ENCODE results near the gene OR5L1.

Gene OR5L1

DNA sequence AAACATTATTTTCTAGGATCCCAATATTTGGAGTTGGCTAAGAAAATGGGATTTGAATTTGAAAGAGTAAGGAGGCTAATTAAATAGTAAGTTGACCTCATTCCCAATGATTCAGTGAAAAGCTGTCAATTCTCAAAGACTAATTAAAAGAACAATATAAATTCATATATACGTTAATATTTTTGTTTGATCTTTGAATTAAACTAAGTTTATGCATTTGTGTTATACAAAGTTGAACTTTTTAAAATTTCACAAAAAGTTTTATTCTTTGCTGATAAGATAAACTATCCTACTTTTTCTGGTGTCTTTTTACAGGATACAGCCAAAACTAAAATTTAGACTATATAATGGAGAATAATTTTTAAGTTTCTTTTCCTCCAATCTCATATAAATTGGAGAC, at the start of gene OR5L1:
TSS of gene OR5L1 (plus strand) at position 301 of the 400 bp plus-strand sequence. CDS start 100 bp downstream, outside the sequence.
- TF ChIP-seq USF1 (IDR thresholded peaks at IDR 0.05) (no peak), TEAD4 (IDR thresholded peaks at IDR 0.05) (no peak), MAX (IDR thresholded peaks at IDR 0.05) (no peak), NFIC (IDR thresholded peaks at IDR 0.05) (no peak), CREB1 (IDR thresholded peaks at IDR 0.05; ENCODE audit: low read depth) (no peak), RAD21 (IDR thresholded peaks at IDR 0.05; ENCODE audit: low read depth) (no peak), FOXM1 (IDR thresholded peaks at IDR 0.05; ENCODE audit: borderline replicate concordance, low read depth) (no peak), TAF1 (IDR thresholded peaks at IDR 0.05; ENCODE audit: low read depth) (no peak), YY1 (IDR thresholded peaks at IDR 0.05; ENCODE audit: low read depth) (no peak), EP300 (IDR thresholded peaks at IDR 0.05; ENCODE audit: borderline replicate concordance) (no peak), EGR1 (IDR thresholded peaks at IDR 0.05) (no peak), CEBPB (IDR thresholded peaks at IDR 0.05) (no peak), REST (IDR thresholded peaks at IDR 0.05; ENCODE audit: low read depth) (no peak)

- TF ChIP-seq MAX (IDR thresholded peaks at IDR 0.05) = no peak
- TF ChIP-seq YY1 (IDR thresholded peaks at IDR 0.05; ENCODE audit: low read depth) = no peak
- TF ChIP-seq TEAD4 (IDR thresholded peaks at IDR 0.05) = no peak
- TF ChIP-seq TAF1 (IDR thresholded peaks at IDR 0.05; ENCODE audit: low read depth) = no peak
- no peak for TF ChIP-seq CREB1 (IDR thresholded peaks at IDR 0.05; ENCODE audit: low read depth)
These were observed 38.0 kb upstream of the OR5L1 start, which contains the start of gene OR5D13 for GRCh38 chr11:55773138-55773537. TSS of gene OR5D13 (plus strand) at chr11:55773438. CDS start at chr11:55773438, 0 bp downstream.

GRCh38 chr11:55791606-55792005, 19.6 kb upstream of the OR5L1 start:
- TF ChIP-seq RAD21 (IDR thresholded peaks at IDR 0.05; ENCODE audit: low read depth) = no peak
- no peak for TF ChIP-seq CEBPB (IDR thresholded peaks at IDR 0.05)
- TF ChIP-seq EGR1 (IDR thresholded peaks at IDR 0.05) = no peak
- TF ChIP-seq NFIC (IDR thresholded peaks at IDR 0.05) = no peak
- TF ChIP-seq ZBTB7A (IDR thresholded peaks at IDR 0.05; ENCODE audit: low read depth) = no peak
- TF ChIP-seq MAX (IDR thresholded peaks at IDR 0.05) = no peak
- TF ChIP-seq YY1 (IDR thresholded peaks at IDR 0.05; ENCODE audit: low read depth) = no peak
- TF ChIP-seq TAF1 (IDR thresholded peaks at IDR 0.05; ENCODE audit: low read depth) = no peak
- no peak for TF ChIP-seq TCF12 (IDR thresholded peaks at IDR 0.05; ENCODE audit: low read depth)
- TF ChIP-seq REST (IDR thresholded peaks at IDR 0.05; ENCODE audit: low read depth) = no peak
- no peak for TF ChIP-seq TEAD4 (IDR thresholded peaks at IDR 0.05)
- TF ChIP-seq FOXM1 (IDR thresholded peaks at IDR 0.05; ENCODE audit: borderline replicate concordance, low read depth) = no peak
- TF ChIP-seq CREB1 (IDR thresholded peaks at IDR 0.05; ENCODE audit: low read depth) = no peak

DNA sequence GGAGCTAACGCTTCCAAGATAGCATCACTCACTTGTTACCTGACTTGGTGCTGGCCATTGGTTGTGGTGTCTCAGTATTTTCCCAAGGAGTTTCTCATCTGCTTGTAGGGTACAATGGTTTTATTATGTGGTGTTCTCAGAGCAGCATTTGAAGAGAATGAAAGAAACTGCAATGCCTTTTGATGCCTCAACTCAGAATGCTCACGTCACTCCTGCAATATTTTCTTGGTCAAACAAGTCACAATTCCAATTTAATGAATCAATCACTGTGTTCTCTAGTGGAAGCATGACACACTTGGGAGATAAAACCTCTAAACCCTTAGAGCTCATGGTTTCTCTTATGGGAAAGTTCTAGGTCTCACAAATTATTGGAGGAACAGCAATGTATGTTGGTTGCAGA, 17.8 kb upstream of the OR5L1 start:
- TF ChIP-seq NFIC (IDR thresholded peaks at IDR 0.05) (no peak), REST (IDR thresholded peaks at IDR 0.05; ENCODE audit: low read depth) (no peak), CEBPB (IDR thresholded peaks at IDR 0.05) (no peak), TAF1 (IDR thresholded peaks at IDR 0.05; ENCODE audit: low read depth) (no peak), YY1 (IDR thresholded peaks at IDR 0.05; ENCODE audit: low read depth) (no peak), TEAD4 (IDR thresholded peaks at IDR 0.05) (no peak), EP300 (IDR thresholded peaks at IDR 0.05; ENCODE audit: borderline replicate concordance) (no peak), ZBTB7A (IDR thresholded peaks at IDR 0.05; ENCODE audit: low read depth) (no peak), USF1 (IDR thresholded peaks at IDR 0.05) (no peak), TCF12 (IDR thresholded peaks at IDR 0.05; ENCODE audit: low read depth) (no peak), MAX (IDR thresholded peaks at IDR 0.05) (no peak), EGR1 (IDR thresholded peaks at IDR 0.05) (no peak), RAD21 (IDR thresholded peaks at IDR 0.05; ENCODE audit: low read depth) (no peak), CREB1 (IDR thresholded peaks at IDR 0.05; ENCODE audit: low read depth) (no peak)
